ENCODE results near the gene LRRC4C.

Gene LRRC4C

GRCh38 chr11:41459465-41460401 is at the start of gene LRRC4C:
Gene LRRC4C, minus strand, starts transcription at chr11:41459652.
- DNase-seq (ENCODE audit: low read depth in 2 of 2) = no peak

DNA sequence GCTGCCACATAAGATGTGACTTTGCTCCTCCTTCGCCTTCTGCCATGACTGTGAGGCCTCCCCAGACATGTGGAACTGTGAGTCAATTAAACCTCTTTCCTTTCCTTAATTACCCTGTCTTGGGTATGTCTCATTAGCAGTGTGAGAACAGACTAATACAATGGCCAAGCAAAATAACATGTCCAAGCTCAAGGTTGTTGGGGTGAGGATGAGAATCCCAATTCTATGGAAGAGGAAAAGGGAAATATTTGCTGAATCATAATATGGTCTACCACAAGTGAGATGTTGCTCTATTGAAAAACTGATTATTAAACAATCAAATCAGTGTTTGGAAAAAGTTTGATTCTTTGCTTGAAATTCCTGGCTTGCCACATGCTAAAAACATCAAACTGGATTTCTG is 48.7 kb upstream of the LRRC4C start:
- DNase-seq (ENCODE audit: low read depth in 2 of 2) = no peak

- DNase-seq (ENCODE audit: low read depth in 2 of 2) = no peak
These were observed 40.0 kb upstream of the LRRC4C start for GRCh38 chr11:41499429-41499828.

- DNase-seq (ENCODE audit: low read depth in 2 of 2) = no peak
These were observed 39.3 kb upstream of the LRRC4C start for GRCh38 chr11:41498726-41499125.

GRCh38 chr11:41497974-41498373 is 38.5 kb upstream of the LRRC4C start:
- no peak for DNase-seq (ENCODE audit: low read depth in 2 of 2)

DNA sequence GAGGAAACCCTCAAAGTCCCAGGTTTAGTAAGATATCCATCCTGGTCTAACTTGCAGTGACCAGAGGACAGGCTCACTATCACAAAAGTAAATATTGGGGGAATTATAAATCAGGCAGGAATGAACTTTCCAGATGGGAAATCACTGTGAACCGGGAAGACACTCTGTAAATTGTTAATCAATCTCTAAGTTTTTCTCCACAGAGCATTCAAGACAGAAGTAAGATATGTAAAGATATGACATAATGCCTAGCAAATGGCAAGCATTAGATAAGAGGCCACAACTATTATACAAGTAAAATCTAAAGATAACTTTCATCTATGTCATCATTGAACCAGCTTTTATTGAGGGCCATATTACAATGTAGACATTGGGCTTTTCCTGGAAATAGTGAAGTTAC is 35.3 kb upstream of the LRRC4C start:
- DNase-seq (ENCODE audit: low read depth in 2 of 2) = no peak

DNA sequence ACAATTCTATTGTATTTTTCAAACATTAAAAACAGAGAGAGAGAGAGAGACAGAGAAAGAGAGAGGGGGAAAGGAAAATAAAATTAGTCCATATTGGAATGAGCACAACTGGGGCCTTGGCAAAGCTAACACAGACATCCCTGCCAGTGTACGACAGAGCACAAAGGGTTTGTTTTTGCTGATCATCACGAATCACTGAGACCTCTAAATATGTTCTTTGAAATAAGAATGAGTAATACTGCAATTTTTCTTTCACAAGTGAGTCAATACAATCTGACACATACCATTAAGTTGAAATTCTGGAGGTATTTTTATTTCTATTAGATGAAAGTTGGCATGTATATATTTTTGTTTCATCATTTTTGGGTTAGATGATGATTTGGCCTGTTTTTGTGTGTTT is 27.0 kb upstream of the LRRC4C start:
- no peak for DNase-seq (ENCODE audit: low read depth in 2 of 2)

- DNase-seq (ENCODE audit: low read depth in 2 of 2) = no peak
These were observed 24.5 kb upstream of the LRRC4C start for GRCh38 chr11:41483956-41484355.

DNA sequence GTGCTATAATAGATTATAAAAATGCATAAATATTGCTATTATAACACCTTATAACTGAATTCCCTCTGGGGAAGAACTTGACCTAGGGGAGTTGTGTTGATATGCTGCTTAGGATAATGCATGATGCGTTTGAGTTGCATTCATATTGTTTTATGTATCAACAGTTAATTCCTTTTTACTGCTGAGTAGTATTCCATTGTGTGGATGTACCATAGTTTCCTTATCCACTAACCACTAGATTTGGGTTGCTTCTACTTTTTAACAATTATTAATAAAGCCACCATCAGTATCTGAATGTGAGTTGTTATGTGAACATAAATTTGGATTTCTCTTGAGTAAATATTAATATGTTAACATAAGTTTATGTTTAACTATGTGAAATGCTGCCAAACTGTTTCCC is 19.7 kb upstream of the LRRC4C start:
- no peak for DNase-seq (ENCODE audit: low read depth in 2 of 2)

DNA sequence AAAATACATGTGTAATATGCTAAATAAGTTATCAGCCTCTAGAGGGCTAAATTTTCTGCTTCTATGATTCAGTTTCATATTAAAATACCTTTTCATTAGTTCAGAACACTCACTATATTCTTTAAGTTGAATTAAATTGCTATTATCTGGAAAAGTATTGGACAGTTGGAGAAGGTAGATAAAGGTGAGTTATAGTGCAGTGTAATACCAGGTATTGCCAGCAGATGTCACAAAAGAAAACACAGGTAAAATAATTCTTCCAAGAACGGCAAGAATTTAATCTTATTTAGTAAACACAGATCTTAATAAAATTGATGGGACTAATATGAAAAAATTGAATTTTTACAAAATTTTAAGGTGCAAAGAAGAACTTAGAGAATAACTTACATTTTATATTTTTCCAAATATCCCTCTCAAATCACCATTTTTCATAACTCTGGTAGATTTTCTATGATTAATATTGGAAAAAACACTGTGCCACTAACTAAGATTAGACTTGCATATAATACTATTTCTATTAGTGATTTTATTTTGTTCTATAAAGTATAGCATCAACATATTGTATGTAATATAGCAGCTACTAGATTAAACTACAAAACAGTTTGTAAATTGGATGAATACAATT is 1.7 kb upstream of the LRRC4C start:
- no peak for DNase-seq (ENCODE audit: low read depth in 2 of 2)

GRCh38 chr11:41458641-41459040 is 811 bp downstream of the LRRC4C start:
- no peak for DNase-seq (ENCODE audit: low read depth in 2 of 2)

- DNase-seq (ENCODE audit: low read depth in 2 of 2) = no peak
These were observed 1.3 kb downstream of the LRRC4C start for GRCh38 chr11:41458154-41458553.

DNA sequence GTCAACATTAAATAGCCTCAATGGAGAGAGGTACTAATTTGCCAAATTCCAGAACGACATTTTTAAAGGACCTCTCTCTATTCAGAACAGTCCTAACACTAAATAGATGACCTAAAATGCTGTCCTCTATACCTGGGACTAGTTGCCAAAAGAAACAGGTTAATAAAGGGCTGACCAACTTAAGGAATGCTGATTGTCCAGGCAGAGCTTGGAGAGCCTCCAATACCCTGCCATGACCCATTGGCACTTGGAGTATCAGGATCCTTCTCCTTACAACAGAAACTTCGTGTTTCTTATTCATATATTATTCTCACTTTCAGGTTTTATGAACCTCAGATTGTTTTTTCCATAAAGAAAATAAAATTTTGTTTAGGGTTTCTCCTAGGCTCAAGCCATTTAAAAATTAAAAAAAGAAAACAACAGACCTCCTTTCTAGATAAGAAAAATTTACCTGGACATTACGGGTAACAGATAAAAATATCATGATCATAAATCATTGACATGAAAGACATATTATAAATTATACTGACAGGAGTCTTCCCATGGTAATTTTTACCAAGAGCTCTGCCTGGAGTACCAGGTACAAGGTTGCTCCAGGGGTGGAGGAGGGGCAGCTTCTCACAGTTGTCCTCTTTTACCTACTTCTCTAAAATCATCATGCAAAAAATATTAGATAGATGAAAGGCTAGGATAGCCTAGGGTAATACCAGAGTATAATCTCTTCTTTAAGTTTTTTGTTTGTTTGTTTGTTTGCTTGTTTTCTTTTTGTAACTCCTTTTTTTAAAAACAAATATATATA is 2.0 kb downstream of the LRRC4C start:
- DNase-seq (ENCODE audit: low read depth in 2 of 2) = no peak

- no peak for DNase-seq (ENCODE audit: low read depth in 2 of 2)
These were observed 3.2 kb downstream of the LRRC4C start for GRCh38 chr11:41456269-41456668.

GRCh38 chr11:41451011-41451410 is 8.4 kb downstream of the LRRC4C start:
- no peak for DNase-seq (ENCODE audit: low read depth in 2 of 2)

DNA sequence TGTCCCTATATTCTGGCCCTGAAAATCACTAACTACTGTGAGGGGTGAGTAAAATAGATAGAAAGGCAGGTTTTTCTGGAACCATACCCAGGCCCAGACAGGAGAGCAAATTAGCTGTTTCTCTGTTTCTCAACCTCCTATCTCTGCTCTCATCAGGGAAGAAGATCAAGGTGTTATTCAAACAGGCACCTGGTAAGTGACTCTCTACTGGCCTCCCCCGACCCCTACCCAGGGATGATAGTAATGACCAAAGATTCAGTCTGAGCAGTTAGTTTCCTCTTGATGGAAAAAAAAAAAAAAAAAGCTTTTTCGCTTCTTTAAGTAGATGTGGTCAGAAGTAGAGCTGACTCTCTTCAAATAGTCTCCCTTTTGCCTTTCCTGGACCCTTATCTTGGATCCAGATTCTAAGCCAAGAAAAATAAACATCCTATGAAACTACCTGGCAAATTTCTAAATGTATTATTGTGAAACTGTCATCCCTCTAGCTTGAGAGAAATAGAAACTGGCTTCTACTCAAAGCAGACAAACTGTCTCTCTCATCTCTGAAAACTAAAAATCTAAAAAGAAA is 9.9 kb downstream of the LRRC4C start:
- no peak for DNase-seq (ENCODE audit: low read depth in 2 of 2)

- DNase-seq (ENCODE audit: low read depth in 2 of 2) = no peak
These were observed 12.9 kb downstream of the LRRC4C start for GRCh38 chr11:41446566-41446965.

DNA sequence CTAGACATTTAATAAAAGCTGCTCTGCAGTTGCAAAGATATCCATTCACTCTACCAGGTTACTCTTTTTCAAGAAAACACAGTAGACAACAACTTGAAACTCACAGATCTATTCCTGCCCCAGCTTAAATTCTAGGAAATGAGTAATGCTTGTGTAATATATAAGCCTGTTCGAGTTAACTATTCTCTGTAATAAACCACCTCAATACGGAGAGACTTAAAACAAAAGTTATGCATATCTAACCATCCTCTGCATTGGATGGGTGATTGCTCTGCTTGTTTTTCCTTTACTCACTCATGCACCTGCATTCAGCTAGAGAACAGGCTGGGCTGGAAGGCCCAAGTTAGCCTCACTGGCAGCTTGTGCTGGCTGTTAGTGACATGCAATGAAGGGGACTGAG is 13.3 kb downstream of the LRRC4C start:
- DNase-seq (ENCODE audit: low read depth in 2 of 2) = no peak

DNA sequence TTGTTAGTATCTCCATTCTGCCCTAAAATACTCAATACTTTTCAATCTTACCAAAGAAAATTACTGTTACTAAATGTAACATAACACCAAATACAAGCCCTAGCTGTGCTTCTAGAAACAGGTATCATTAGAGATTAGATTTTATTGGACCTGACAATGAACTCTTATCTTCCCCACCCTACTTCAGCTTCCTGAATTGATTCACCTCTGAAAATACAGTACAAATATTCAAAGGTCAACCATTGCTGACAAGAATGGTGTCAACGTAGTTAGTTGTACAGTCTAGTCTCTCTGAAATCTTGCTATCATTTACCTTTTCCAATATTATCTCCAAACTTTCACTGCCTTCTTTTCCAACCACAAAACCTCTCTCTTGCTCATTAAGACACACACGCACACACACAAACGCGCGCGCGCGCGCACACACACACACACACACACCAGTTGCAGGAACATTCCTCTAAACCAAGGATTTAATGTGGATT is 22.4 kb downstream of the LRRC4C start:
- no peak for DNase-seq (ENCODE audit: low read depth in 2 of 2)

GRCh38 chr11:41435531-41435930 is 23.9 kb downstream of the LRRC4C start:
- DNase-seq (ENCODE audit: low read depth in 2 of 2) = no peak

GRCh38 chr11:41431784-41432183 is 27.7 kb downstream of the LRRC4C start:
- no peak for DNase-seq (ENCODE audit: low read depth in 2 of 2)

- DNase-seq (ENCODE audit: low read depth in 2 of 2) = no peak
These were observed 39.6 kb downstream of the LRRC4C start for GRCh38 chr11:41419901-41420300.

All from stimulated activated CD4-positive, alpha-beta T cell treated with anti-CD3 and anti-CD28 coated beads, Interleukin-12 subunit alpha, Interleukin-12 subunit beta, amount 100 ng/mL, for 24 hours (primary cell).